MM.1S (cell line): ENCODE measurements around the gene SEM1.

Source experiments
- DNase-seq: peaks from one replicate; pipeline ENCODE4 v3.0.0-alpha.2; 2015
- H2AFZ ChIP-seq: fragments of 300-600 bp; sonication (generic); 2 replicates; pipeline ENCODE4 v1.6.0; 2016; ENCODE audit warnings: antibody characterized with exemption, low read length
- H3F3A ChIP-seq: fragments of 300-600 bp; sonication (generic); 2 replicates; pipeline ENCODE4 v1.6.1; 2016; ENCODE audit warnings: mild to moderate bottlenecking, antibody characterized with exemption, low read length, moderate library complexity, mixed read lengths; ENCODE audit not compliant: insufficient read depth
- H3K27ac ChIP-seq: fragments of 300-600 bp; sonication (generic); 2 replicates; pipeline ENCODE4 v1.5.1; 2016; ENCODE audit warnings: mild to moderate bottlenecking, low read length
- H3K27me3 ChIP-seq: fragments of 300-600 bp; sonication (generic); replicated peaks from 2 replicates; pipeline ENCODE4 v1.6.0; 2016; ENCODE audit warnings: low read length; ENCODE audit not compliant: insufficient read depth
- H3K36me3 ChIP-seq: fragments of 300-600 bp; sonication (generic); replicated peaks from 2 replicates; pipeline ENCODE4 v1.6.1; 2016; ENCODE audit warnings: mild to moderate bottlenecking, low read length, mixed read lengths; ENCODE audit not compliant: insufficient read depth
- H3K4me1 ChIP-seq: fragments of 300-600 bp; sonication (generic); 2 replicates; pipeline ENCODE4 v1.6.1; 2016; ENCODE audit warnings: low read length, mixed read lengths
- H3K4me2 ChIP-seq: fragments of 300-600 bp; sonication (generic); 2 replicates; pipeline ENCODE4 v1.6.0; 2016; ENCODE audit warnings: low read depth, low read length
- H3K4me3 ChIP-seq: fragments of 300-600 bp; sonication (generic); 2 replicates; pipeline ENCODE4 v1.5.1; 2016; ENCODE audit warnings: low read length, mixed read lengths
- H3K79me2 ChIP-seq: fragments of 300-600 bp; sonication (generic); 2 replicates; pipeline ENCODE4 v1.6.1; 2016; ENCODE audit warnings: mixed run types, low read length, mixed read lengths
- H3K9ac ChIP-seq: fragments of 300-600 bp; sonication (generic); 2 replicates; pipeline ENCODE4 v1.6.1; 2016; ENCODE audit warnings: low read length, mixed read lengths
- H3K9me2 ChIP-seq: fragments of 300-600 bp; sonication (generic); replicated peaks from 2 replicates; pipeline ENCODE4 v1.6.1; 2016; ENCODE audit warnings: mild to moderate bottlenecking, low read length, mixed read lengths; ENCODE audit not compliant: insufficient read depth
- H3K9me3 ChIP-seq: fragments of 300-600 bp; sonication (generic); replicated peaks from 2 replicates; pipeline ENCODE4 v1.6.1; 2016; ENCODE audit warnings: mild to moderate bottlenecking, low read length, mixed read lengths; ENCODE audit not compliant: insufficient read depth
- H4K20me1 ChIP-seq: fragments of 300-600 bp; sonication (generic); 2 replicates; pipeline ENCODE4 v1.6.1; 2016; ENCODE audit warnings: mild to moderate bottlenecking, low read length, moderate library complexity, mixed read lengths; ENCODE audit not compliant: insufficient read depth
- EZH2 ChIP-seq: fragments of 300-600 bp; sonication (generic); optimal IDR thresholded peaks from 2 replicates; pipeline ENCODE3; 2017; ENCODE audit warnings: low read depth, mild to moderate bottlenecking, antibody characterized with exemption, low read length, mixed read lengths
- EZH2phosphoT487 ChIP-seq: fragments of 300-600 bp; sonication (generic); IDR thresholded peaks from 2 replicates; pipeline ENCODE4 v1.6.1; 2018; ENCODE audit warnings: antibody characterized with exemption, low read length
- TF ChIP-seq, protein P1 (sequence below): fragments of 300-600 bp; sonication (generic); IDR thresholded peaks from 2 replicates; pipeline ENCODE4 v1.5.1; 2016; ENCODE audit warnings: antibody characterized with exemption, low read length, mixed read lengths

SEM1 gene

DNA sequence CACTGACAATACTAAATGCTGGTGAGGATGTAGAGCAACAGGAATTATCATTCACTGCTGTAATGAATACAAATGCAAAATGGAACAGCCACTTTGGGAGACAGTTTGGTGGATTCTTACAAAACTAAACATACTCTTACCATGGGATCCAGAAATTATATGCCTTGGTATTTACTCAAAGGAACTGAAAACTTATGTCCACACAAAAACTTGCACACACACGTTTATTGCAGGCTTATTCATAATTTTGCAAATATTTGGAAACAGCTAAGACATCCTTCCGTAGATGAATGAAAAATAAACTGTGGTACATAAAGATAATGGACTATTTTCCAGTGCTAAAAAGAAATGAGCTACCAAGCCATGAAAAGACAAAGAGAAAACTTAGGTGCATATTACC, 69.6 kb downstream of the SEM1 start:
- Histone ChIP-seq H3K4me1 (no peaks in the 10 kb centered on the region), H3K9me3 (no peaks in the 10 kb centered on the region), H3K4me3 (no peak overlapping the region), H3F3A (no peaks in the 10 kb centered on the region), H4K20me1 (no peaks in the 10 kb centered on the region), H2AFZ (no peak overlapping the region), H3K79me2 (no peaks in the 10 kb centered on the region), H3K27ac (no peak overlapping the region), H3K36me3 (no peaks in the 10 kb centered on the region), H3K9me2 (no peaks in the 10 kb centered on the region), H3K27me3 (no peaks in the 10 kb centered on the region), H3K4me2 (no peak overlapping the region), H3K9ac (no peak overlapping the region)
- TF ChIP-seq EZH2 (no peak), EZH2phosphoT487 (no peak)
- TF ChIP-seq, protein P1, sequence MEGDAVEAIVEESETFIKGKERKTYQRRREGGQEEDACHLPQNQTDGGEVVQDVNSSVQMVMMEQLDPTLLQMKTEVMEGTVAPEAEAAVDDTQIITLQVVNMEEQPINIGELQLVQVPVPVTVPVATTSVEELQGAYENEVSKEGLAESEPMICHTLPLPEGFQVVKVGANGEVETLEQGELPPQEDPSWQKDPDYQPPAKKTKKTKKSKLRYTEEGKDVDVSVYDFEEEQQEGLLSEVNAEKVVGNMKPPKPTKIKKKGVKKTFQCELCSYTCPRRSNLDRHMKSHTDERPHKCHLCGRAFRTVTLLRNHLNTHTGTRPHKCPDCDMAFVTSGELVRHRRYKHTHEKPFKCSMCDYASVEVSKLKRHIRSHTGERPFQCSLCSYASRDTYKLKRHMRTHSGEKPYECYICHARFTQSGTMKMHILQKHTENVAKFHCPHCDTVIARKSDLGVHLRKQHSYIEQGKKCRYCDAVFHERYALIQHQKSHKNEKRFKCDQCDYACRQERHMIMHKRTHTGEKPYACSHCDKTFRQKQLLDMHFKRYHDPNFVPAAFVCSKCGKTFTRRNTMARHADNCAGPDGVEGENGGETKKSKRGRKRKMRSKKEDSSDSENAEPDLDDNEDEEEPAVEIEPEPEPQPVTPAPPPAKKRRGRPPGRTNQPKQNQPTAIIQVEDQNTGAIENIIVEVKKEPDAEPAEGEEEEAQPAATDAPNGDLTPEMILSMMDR, result no peak
- no peak for DNase-seq
